Duodenal mucosa (tissue), 2 donors: Measurements from ENCODE around the gene CDH2.

Experiments
- H3K27ac ChIP-seq: one replicate; pipeline ENCODE4 v1.7.0; 2013; ENCODE audit warnings: low read depth, low read length
- H3K27me3 ChIP-seq, 2 donors: one replicate each; pipeline ENCODE4 v1.7.0; 2013; ENCODE audit warnings: low read length in 2 of 2, control low read depth in 1 of 2; ENCODE audit not compliant: insufficient read depth in 2 of 2, control insufficient read depth in 1 of 2
- H3K36me3 ChIP-seq, 2 donors: one replicate each; pipeline ENCODE4 v1.7.0; 2013; ENCODE audit warnings: low read length in 2 of 2, control low read depth in 1 of 2; ENCODE audit not compliant: insufficient read depth in 2 of 2, control insufficient read depth in 1 of 2
- H3K4me1 ChIP-seq, 2 donors: one replicate each; pipeline ENCODE4 v1.7.0; 2013; ENCODE audit warnings: low read length in 2 of 2, control low read depth in 1 of 2; ENCODE audit not compliant: insufficient read depth in 2 of 2, control insufficient read depth in 1 of 2
- H3K4me3 ChIP-seq, 2 donors: one replicate each; pipeline ENCODE4 v1.7.0; 2013; ENCODE audit warnings: low read length in 2 of 2, low read depth in 1 of 2
- H3K9ac ChIP-seq, 2 donors: one replicate each; pipeline ENCODE4 v1.7.0; 2013; ENCODE audit warnings: low read length in 2 of 2, low read depth in 1 of 2
- H3K9me3 ChIP-seq, 2 donors: one replicate each; pipeline ENCODE4 v1.7.0; 2013; ENCODE audit warnings: low read length in 2 of 2, control low read depth in 1 of 2; ENCODE audit not compliant: control insufficient read depth in 1 of 2

CDH2 gene

DNA sequence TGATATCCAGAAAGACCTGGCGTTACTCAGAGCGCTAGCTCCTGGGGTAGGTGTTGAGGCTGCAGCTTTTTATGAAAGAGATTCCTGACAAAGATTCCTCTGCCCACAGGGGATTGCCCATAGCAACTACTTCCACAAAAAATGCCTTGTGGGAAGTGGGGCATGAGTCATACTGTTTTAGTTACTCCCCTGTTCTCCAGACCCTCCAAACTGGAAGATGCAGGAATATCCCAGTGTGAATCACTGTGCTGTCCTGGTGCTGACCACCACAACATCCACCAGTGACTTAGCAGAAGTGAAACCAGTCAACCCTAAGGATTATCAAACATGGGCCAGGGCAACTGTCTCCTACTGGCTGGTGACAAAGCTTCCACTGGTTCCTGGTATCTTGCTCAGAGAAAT is 61.8 kb downstream of the CDH2 start:
- no peaks in the 10 kb centered on the region for H3K4me1 ChIP-seq
- H3K27ac ChIP-seq = no peak overlapping the region

DNA sequence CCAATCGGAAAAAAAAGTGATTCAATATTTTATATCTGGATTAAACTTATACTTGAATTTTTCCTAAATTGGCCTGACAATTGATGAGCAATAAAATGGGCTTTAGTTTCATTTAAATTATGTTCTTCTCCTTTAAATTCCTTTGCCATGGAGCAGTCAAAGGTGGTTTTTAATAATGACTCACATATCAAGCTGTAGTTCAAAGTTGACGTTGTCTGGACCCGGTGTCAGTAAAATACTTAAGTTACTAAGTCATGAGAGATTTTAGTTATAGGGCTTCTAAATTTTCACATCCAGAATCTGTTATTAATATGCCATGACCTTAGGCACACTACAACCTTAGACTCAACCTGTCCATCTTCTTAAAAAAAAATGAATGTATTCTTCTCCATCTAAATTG is 62.5 kb downstream of the CDH2 start:
- Histone ChIP-seq H3K27ac (no peak overlapping the region), H3K4me3 (no peak overlapping the region), H3K9me3 (no peaks in the 10 kb centered on the region), H3K27me3 (no peaks in the 10 kb centered on the region), H3K9ac (no peak overlapping the region), H3K36me3 (no peaks in the 10 kb centered on the region), H3K4me1 (no peaks in the 10 kb centered on the region)

More for the DNA sequence above, 61.8 kb downstream of the CDH2 start:
- Histone ChIP-seq H3K9ac (no peak overlapping the region), H3K36me3 (no peaks in the 10 kb centered on the region), H3K4me3 (no peak overlapping the region), H3K9me3 (no peaks in the 10 kb centered on the region), H3K27me3 (no peaks in the 10 kb centered on the region)

DNA sequence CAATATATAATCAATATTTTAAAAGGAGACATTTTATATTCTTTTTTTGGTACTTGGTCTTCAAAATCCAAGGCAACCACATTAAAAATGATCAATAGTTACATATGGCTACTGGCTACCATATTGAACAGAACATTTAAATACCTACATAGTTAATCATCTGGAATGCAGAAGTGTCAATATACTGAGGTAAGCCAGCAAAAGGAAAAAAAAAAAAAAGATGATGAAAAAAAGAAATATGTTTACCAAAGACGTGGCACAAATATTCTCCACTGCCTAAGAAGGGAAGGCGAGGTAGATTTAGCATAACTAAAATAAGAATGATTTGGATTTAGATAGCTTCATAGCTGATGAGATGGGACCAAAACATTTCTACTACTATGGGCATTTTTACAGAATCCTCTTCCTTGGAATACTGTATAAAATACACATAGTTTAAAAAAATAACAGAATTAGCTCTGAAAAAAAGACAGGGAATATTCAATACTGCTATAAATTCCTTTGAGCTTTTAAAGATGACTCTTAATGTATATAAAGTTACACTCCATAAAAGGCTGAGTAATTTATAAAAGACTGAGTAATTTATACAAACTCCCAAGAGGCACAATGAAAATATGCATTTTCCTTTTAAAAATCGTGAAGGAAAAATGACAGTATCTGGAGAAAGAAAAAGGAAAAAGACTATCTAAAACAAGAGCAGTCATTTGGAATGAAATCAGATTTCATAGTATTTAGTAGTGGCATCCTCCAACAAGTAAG is 63.5 kb downstream of the CDH2 start:
- Histone ChIP-seq H3K9me3 (no peaks in the 10 kb centered on the region), H3K36me3 (no peaks in the 10 kb centered on the region), H3K27ac (no peak overlapping the region)

DNA sequence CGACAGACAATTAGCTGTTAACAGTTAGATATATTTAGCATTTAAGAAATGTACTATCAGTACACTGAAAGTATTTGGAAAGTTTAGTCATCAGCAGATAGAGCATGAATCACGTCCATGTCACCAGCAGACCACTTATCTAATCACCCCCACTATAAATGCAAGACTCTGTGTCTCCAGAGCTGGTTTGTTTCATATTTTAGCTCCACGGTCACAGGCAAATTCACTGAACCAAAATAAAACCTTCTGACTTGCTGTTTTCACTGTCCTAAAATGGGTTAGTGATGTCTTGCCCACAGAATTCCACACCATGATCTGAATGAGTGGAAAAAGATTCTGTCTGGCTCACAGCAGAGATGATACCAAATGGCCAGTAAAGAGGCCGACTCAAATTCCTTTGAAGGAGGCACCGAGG is 64.9 kb downstream of the CDH2 start:
- H3K27me3 ChIP-seq = no peaks in the 10 kb centered on the region
- no peaks in the 10 kb centered on the region for H3K4me1 ChIP-seq
- no peaks in the 10 kb centered on the region for H3K9me3 ChIP-seq
- no peak overlapping the region for H3K9ac ChIP-seq
- no peaks in the 10 kb centered on the region for H3K36me3 ChIP-seq
- no peak overlapping the region for H3K4me3 ChIP-seq
- no peak overlapping the region for H3K27ac ChIP-seq

More for the DNA sequence above, 63.5 kb downstream of the CDH2 start:
- Histone ChIP-seq H3K9ac (no peak overlapping the region), H3K4me3 (no peak overlapping the region), H3K4me1 (no peaks in the 10 kb centered on the region), H3K27me3 (no peaks in the 10 kb centered on the region)

DNA sequence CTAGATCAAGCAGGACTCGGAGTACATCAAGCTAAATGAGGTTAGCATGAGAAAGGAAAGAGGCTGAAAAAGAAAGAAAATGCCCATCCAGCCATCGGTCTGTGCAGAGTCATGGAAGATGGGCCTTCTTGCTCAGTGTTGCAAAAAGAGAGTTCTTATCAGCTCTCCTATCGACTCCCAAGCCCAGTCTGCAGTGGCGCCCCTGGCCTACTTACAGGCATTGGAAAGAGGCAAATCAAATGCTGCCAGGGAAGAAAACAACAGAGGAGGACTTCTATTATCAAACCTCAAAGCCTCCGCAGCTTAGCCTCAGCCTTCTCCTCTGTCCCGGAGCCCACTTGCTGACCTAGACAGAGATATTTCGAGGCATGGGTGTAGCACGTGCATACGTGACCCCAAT is 66.0 kb downstream of the CDH2 start:
- H3K4me3 ChIP-seq = no peak overlapping the region
- H3K36me3 ChIP-seq = no peaks in the 10 kb centered on the region
- no peaks in the 10 kb centered on the region for H3K4me1 ChIP-seq
- H3K9me3 ChIP-seq = no peaks in the 10 kb centered on the region
- no peak overlapping the region for H3K9ac ChIP-seq
- no peaks in the 10 kb centered on the region for H3K27me3 ChIP-seq
- no peak overlapping the region for H3K27ac ChIP-seq

DNA sequence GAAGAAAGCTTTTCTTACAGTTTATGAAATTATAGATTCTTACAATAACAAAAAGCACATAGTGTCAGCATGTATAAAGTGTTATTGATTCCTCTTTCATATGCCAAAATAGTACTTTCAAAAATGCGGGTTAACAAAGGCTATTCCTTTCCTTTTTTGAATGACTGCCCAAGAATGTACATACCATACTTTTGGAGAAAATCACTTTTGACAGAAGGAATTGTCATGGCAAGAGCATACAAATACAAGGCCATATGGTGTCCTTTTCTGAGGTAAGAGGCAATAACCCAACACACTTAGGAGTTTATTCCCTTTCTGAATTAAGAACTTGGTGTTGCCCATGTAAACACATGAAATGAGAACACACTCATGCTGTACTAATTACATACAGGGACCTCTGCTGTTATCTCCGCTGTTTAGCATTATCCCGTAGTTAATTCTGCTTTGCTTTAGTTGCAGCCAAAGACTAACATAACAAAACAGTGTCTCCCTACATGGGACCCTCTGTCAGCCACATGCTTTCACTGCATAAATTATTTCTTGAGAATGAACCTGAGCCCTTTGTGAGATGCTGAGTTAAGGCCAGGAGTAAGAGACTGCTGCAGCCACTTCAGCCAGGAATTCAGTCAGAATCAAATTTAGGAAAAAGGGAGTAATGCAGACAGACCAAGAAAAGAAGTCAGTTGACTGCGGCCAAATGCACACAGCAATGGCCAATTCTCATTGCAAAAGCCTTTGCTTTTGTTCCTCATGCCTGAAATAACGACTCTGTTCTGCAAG is 67.0 kb downstream of the CDH2 start:
- H3K27ac ChIP-seq = no peak overlapping the region
- H3K27me3 ChIP-seq = no peaks in the 10 kb centered on the region
- no peak overlapping the region for H3K9ac ChIP-seq
- no peaks in the 10 kb centered on the region for H3K4me1 ChIP-seq
- H3K9me3 ChIP-seq = no peaks in the 10 kb centered on the region
- no peak overlapping the region for H3K4me3 ChIP-seq
- no peaks in the 10 kb centered on the region for H3K36me3 ChIP-seq

DNA sequence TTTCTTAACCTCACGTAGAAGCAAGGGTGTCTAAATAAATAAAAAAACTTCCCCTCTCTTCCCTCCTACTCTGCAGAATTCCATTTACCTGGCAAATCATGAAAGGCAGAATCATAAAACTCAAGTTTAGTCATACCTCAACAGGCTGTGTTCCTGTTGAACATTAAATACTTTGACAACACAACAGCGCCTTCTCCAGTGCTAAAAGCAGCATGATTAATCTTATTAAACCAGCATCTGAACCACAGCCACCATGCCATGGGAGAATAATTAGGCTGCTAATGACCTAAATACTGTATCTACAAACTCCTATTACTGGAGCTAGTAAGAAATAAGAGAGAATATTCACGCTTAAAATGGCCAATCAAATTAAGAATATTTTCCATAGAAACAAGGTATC is 68.1 kb downstream of the CDH2 start:
- H3K9ac ChIP-seq = no peak overlapping the region
- H3K4me1 ChIP-seq = no peaks in the 10 kb centered on the region
- H3K27me3 ChIP-seq = no peaks in the 10 kb centered on the region
- no peak overlapping the region for H3K4me3 ChIP-seq
- H3K27ac ChIP-seq = no peak overlapping the region
- H3K36me3 ChIP-seq = no peaks in the 10 kb centered on the region
- H3K9me3 ChIP-seq = no peaks in the 10 kb centered on the region

DNA sequence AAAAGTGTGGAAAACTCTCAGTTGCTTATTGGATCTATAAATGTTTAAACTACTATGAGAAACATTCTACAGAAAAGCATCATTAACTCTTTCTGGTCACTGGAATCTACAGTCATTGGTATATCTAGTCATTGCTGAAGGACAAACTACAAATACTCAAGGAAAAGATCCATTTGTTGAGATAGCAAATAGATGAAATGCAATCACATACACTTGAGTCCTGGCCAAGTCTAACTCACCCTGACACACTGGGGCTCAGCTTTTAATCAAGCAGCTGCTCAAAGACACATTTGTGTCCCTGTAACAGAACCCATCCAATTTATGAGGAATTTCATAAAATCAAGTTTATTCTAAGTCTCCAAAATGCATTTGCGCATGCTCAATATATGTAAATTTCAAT is 68.7 kb downstream of the CDH2 start:
- Histone ChIP-seq H3K9me3 (no peaks in the 10 kb centered on the region), H3K36me3 (no peaks in the 10 kb centered on the region), H3K4me3 (no peak overlapping the region), H3K4me1 (no peaks in the 10 kb centered on the region), H3K27ac (no peak overlapping the region), H3K9ac (no peak overlapping the region), H3K27me3 (no peaks in the 10 kb centered on the region)

DNA sequence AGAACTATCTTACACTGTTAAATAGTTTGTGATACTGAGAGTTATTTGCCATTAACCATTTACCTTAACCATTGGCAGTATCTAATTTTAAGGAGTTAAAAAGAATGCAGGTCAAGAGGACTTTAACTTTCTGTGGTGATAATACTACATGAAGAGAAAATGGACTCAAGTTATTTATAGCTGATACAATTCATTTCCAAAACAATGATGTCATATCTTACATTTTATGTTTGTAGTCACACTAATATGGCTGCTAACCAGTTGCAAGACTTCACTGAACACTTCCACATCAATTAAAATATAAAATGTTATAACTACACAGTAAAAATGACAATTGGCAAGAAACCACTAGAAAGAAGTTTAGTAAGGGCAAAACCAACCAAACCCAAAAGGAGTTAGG is 77.7 kb downstream of the CDH2 start:
- Histone ChIP-seq H3K4me1 (no peaks in the 10 kb centered on the region), H3K9ac (no peak overlapping the region), H3K27me3 (no peaks in the 10 kb centered on the region), H3K4me3 (no peak overlapping the region), H3K9me3 (no peaks in the 10 kb centered on the region), H3K36me3 (no peaks in the 10 kb centered on the region), H3K27ac (no peak overlapping the region)

DNA sequence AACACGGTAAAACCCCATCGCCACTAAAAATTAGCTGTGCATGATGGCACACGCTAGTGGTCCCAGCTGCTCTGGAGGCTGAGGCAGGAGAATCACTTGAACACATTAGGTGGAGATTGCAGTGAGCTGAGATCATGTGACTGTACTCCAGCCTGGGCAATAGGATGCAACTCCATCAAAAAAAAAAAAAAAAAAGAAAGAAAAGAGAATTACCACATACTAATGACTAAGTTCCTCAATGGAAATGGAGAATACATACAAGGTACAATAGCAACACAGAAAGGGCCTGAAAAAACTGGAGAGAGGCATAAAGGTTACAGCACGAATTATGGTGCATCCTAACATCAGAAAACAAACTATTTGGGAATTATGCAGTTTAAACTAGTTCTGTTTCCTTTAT is 81.3 kb downstream of the CDH2 start:
- H3K9me3 ChIP-seq = no peaks in the 10 kb centered on the region
- H3K4me3 ChIP-seq = no peak overlapping the region
- H3K9ac ChIP-seq = no peak overlapping the region
- H3K36me3 ChIP-seq = no peaks in the 10 kb centered on the region
- H3K27ac ChIP-seq = no peak overlapping the region
- no peaks in the 10 kb centered on the region for H3K27me3 ChIP-seq
- no peaks in the 10 kb centered on the region for H3K4me1 ChIP-seq
